HEK293 (cell line): Measurements from ENCODE around the gene LHFPL3.

Experiments
- KLF16 ChIP-seq: fragments of 450-650 bp; formaldehyde crosslinking; IDR thresholded peaks from 2 replicates; pipeline ENCODE4 v1.5.1; 2017; ENCODE audit warnings: missing biosample characterization, missing genetic modification characterization
- TF ChIP-seq, protein P1 (sequence below): fragments of 450-650 bp; formaldehyde crosslinking; IDR thresholded peaks from 2 replicates; pipeline ENCODE4 v1.5.1; 2016; ENCODE audit warnings: missing biosample characterization, missing genetic modification characterization

DNA sequence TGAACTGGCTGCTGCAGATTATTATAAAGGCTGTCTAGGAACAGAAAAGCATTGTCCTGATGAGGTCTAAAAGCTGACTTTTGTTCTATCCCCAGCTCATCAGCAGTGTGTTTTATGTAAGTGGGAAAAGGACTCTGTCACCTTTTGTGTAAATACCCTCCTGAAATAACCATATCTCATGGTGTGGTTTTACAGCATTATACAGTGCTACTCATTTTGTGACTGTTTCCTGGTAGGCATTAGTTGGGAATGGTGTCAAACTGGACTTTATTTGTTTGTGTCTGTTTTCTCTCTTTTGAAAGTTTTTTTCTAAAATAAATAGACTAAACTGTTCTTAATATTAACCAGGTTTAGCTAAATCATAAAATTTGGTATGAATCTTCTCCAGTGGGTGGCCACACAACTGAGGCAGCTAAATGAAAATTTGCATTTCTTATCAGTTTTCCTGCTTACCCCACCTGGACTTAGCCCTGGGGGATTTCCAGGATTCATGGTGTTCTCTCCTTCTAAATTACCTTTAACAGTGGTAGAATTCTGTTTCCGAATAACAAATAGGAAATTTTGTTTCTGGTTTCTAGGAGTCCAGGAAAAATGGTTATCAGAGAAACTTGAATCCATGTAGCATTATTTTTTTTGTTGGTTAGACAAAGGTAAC is 140.9 kb downstream of the LHFPL3 start:
- TF ChIP-seq, protein P1, sequence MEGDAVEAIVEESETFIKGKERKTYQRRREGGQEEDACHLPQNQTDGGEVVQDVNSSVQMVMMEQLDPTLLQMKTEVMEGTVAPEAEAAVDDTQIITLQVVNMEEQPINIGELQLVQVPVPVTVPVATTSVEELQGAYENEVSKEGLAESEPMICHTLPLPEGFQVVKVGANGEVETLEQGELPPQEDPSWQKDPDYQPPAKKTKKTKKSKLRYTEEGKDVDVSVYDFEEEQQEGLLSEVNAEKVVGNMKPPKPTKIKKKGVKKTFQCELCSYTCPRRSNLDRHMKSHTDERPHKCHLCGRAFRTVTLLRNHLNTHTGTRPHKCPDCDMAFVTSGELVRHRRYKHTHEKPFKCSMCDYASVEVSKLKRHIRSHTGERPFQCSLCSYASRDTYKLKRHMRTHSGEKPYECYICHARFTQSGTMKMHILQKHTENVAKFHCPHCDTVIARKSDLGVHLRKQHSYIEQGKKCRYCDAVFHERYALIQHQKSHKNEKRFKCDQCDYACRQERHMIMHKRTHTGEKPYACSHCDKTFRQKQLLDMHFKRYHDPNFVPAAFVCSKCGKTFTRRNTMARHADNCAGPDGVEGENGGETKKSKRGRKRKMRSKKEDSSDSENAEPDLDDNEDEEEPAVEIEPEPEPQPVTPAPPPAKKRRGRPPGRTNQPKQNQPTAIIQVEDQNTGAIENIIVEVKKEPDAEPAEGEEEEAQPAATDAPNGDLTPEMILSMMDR (tag by site-specific recombination) = no peak
- TF ChIP-seq KLF16 (tag by site-specific recombination) = no peak
